Inferior parietal cortex (tissue), 1 donor: ENCODE data around the gene TENM4.

Source experiments
- DNase-seq: peaks from one replicate; pipeline ENCODE4 v3.0.0-alpha.2; 2016; ENCODE audit errors: extremely low spot score

TENM4 gene

GRCh38 chr11:79390477-79390876 is 50.4 kb downstream of the TENM4 start:
- DNase-seq: no peak

- DNase-seq: no peak
Observed at GRCh38 chr11:79388201-79388600, 52.6 kb downstream of the TENM4 start.

DNA sequence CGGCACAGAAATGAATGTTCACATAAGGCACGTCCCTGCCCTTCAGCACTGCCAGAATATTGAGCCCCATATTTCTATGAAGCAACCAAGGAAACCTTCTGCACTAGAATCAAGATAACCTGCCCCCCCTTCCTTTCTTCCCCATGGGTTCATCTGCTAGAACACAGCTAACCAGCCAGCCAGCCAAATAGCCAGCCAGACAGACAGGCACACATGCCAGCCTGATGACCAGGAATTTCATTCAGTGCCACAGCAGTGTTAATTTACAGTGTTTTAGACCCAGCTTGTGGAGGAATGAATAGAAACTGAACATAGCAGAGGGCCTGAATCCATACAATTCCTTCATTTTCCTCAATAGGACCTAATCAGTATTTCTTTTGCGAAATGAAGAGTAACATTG is 57.0 kb downstream of the TENM4 start:
- no peak for DNase-seq

- DNase-seq: no peak
Observed at GRCh38 chr11:79382301-79383050, 58.4 kb downstream of the TENM4 start.

DNA sequence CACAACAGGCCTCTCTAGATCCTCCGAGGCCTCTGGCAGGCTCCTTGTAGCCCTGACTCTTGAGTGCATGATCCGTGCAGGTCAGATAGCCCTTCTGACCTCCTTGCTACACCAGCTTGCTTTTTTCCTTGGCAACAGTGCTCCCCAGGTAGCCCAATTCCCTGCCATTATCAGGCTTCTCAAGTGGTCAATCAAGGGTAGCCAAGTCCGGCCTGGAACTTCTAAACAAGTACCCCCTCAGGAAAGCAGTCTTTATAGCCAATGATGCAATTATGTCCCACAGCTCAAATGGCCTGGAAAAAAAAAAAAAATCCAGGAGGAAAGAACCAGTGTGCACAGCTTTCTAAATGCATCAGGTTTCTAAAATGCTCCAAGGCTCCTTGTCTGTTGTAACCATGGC is 59.8 kb downstream of the TENM4 start:
- DNase-seq: no peak

- no peak for DNase-seq
Observed at GRCh38 chr11:79377406-79377805, 63.4 kb downstream of the TENM4 start.

DNA sequence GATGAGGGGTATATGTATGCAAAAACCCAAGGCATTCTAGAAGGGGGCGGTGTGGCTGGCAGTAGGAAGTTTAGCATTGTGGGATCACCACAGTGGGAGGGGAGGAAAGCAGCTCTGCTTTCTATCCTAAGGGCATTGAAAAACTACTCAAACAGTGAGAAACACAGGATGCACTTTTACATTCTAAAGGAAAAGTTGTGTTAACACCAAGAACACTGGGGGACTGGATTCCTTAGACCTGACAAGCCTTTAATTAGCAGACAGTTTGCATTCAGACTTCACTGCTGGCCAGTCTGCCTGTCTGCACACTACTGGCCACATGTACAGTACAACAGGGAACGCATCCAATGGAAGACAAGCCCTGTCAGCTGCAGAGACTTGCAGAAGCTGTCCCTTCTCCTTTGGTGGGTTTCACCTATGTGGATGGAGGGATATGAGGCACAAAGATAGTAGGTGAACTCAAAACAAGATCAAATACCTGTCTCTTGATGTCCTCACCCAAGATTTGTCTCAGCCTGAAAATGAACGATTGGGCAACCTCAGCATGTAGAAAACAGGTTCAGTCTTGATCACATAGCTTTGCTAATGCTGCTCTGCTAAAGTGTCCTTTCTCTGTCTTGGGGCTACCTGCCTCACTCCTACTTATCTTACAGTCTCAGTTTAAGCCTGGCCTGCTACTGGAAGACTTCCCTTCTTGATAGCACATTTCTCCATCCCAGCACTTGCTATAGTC is 64.8 kb downstream of the TENM4 start:
- DNase-seq: no peak

GRCh38 chr11:79374727-79375126 is 66.1 kb downstream of the TENM4 start:
- DNase-seq: no peak

GRCh38 chr11:79371724-79372123 is 69.1 kb downstream of the TENM4 start:
- no peak for DNase-seq

GRCh38 chr11:79371152-79371551 is 69.7 kb downstream of the TENM4 start:
- no peak for DNase-seq

DNA sequence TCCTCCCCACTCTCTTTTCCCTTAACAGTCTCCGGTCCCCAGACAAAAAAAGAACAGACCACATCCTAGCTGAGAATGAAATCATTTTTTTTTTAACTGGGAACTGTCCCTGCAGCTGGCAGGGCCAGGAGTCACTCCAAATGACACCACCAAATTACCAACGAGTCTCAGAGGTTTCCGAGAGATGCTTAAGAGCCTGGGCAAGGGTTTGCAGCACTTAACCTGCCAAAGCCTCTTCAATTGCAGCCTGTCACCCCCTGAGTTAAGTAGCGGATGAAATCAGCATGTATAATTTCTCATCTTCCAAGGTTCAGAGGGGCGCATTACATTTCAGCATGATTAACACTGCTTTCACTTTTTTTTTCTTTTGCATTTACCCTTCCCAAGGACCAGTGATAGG is 71.8 kb downstream of the TENM4 start:
- DNase-seq: no peak

- no peak for DNase-seq
Observed at GRCh38 chr11:79367844-79368243, 73.0 kb downstream of the TENM4 start.

DNA sequence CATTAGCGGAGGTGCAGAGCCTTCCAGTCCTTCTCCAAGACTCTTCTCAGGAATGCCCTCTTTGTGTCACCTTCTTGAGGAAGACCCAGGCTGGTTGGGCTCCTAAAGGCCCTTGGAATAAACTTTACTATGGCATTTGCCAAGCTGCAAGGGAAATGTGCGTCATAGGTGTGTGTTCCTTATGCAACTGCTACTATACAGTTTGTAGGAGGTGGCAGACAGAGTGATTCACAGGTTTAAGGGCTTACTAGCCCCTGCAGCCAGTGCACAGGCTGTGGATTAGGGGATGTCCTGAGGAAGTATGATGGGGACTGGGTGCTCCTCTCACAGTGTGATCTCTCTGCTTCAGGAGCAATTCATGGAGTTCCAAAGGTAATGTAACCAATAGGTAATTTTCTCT is 74.6 kb downstream of the TENM4 start:
- no peak for DNase-seq

GRCh38 chr11:79363861-79364378 is 76.9 kb downstream of the TENM4 start:
- DNase-seq: no peak

- no peak for DNase-seq
Observed at GRCh38 chr11:79363256-79363655, 77.6 kb downstream of the TENM4 start.

DNA sequence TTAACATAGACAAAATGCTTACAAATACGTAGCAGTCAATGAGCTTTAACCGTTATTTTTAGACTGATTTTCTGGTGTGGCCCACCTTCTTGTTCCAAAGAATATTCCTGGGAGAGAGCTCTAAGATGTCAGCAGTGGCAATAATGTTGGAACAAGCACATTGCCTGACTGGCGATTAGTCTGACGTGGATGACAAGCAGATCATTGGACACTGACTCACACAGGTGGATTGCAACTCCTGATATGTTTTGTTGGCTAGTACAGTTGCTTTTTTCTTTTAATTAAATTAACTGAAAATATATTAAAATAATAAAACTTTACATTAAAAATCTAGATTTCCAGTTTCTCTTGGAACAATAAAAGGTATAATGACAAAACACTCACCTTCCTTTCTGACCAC is 78.0 kb downstream of the TENM4 start:
- DNase-seq: no peak

DNA sequence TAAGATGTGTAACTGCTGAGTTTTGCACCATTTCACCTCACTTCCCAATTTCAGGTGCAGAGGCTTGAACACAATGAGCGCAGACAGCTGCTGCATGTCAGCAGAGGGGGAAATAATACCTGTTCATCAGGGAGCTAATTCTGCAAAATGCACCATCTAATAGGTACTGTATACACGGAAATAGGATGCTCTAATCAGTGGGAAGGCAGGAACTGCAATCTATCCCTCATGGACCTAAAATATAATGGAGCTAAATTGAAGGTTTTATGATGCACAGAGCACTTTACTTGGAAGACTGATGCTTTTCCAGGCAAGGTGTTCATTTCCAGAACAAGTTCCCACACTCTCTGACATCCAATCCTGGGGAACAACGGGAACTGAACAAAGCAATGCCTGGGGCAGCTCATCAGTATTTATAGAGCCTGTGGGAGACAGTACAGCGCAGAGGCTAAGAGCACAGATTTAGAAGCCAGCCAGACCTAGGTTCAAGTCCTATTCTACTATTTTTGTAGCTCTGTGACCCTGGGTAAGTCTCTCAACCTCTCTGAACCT is 78.5 kb downstream of the TENM4 start:
- DNase-seq: no peak

GRCh38 chr11:79358258-79358657 is 82.6 kb downstream of the TENM4 start:
- no peak for DNase-seq

- no peak for DNase-seq
Observed at GRCh38 chr11:79353706-79354105, 87.1 kb downstream of the TENM4 start.

- no peak for DNase-seq
Observed at GRCh38 chr11:79352349-79352703, 88.5 kb downstream of the TENM4 start.

DNA sequence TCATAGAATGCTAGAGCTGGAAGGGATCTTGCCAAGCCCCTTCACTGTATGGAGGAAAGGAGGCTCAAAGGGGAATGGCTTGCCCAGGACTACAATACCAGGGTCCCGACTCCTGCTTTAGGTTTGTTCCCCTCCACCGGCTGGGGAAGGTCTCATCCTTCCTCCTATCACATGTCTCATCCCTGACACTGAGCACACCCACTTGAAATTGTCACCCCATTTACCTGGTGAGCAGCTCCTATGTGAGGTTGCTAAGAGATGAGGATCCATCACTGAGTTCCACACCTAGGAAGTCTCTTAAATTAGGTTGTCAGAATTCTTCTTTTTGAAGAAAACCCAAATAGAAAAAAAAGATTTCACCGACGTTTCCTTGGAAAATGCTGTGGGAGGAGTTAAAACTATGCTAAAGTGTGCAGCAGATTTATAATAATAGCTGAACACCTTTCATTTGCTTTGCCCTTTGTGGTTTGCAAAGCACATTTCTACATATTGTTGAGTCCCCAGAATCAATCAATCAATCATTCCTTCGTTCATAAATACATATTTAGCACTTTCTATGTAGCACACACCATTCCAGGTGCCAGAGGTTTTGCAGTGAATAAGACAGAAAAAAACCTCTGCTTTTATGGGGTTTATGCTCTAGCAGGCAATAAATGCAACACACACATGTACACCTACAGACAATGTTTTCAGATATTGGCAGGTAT is 91.7 kb downstream of the TENM4 start:
- DNase-seq: no peak

DNA sequence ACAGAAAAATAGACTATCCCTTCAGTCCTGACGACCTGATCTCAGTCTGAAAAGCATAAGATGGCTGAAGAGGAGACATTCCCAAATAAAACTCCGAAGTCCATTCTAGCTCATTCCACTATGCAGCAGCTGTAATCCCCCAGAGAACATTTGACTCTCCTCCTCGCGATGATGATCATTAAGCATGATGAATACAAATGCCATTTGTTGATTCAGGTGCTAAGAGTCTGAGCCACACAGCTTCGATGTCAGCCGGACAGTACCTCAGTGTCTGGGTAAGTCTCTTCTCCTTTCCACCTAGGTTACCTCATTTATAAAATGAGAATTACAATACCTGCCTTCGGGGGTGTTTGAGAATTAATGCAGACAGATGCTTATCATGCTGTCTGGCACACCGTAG is 94.8 kb downstream of the TENM4 start:
- DNase-seq: no peak
